DMS53 treated with DMSO at 0.1 percent for 48 hours (cell line): ENCODE data around the gene NACA2.
A peak's percentile ranks its signal among the peaks of the same experiment; 100 is the strongest.
"Not testable (repeated sequence)": the region's sequence is repeated elsewhere in the genome, so short reads cannot be mapped to it uniquely, and the experiment has no call there.

Source experiments
- DNase-seq: peaks from one replicate; lab custom pipeline; 2025; ENCODE audit not compliant: unreplicated experiment; lab: John Stamatoyannopoulos, UW

Gene NACA2

GRCh38 chr17:61579347-61579746, 11.7 kb downstream of the NACA2 start:
- DNase-seq = no peak

GRCh38 chr17:61578645-61579044, 12.4 kb downstream of the NACA2 start:
- DNase-seq = no peak

- DNase-seq = no peak
Measured at GRCh38 chr17:61575983-61576382, 15.0 kb downstream of the NACA2 start.

- no peak for DNase-seq
Measured at GRCh38 chr17:61575352-61575975, 15.6 kb downstream of the NACA2 start.

- DNase-seq = peak; percentile 30
Measured at GRCh38 chr17:61574542-61575351, 16.3 kb downstream of the NACA2 start.

- not testable (repeated sequence) for DNase-seq
Measured at GRCh38 chr17:61572547-61572946, 18.5 kb downstream of the NACA2 start.

- no peak for DNase-seq
Measured at GRCh38 chr17:61571624-61572023, 19.4 kb downstream of the NACA2 start.

- no peak for DNase-seq
Measured at GRCh38 chr17:61570118-61570517, 20.9 kb downstream of the NACA2 start.

- not testable (repeated sequence) for DNase-seq
Measured at GRCh38 chr17:61569525-61569924, 21.5 kb downstream of the NACA2 start.

- DNase-seq = peak; percentile 77
Measured at GRCh38 chr17:61568219-61569072, 22.6 kb downstream of the NACA2 start.

- no peak for DNase-seq
Measured at GRCh38 chr17:61567045-61567802, 23.8 kb downstream of the NACA2 start.

- not testable (repeated sequence) for DNase-seq
Measured at GRCh38 chr17:61566448-61566847, 24.6 kb downstream of the NACA2 start.

- DNase-seq = not testable (repeated sequence)
Measured at GRCh38 chr17:61565850-61566249, 25.2 kb downstream of the NACA2 start.

GRCh38 chr17:61565213-61565612, 25.8 kb downstream of the NACA2 start:
- DNase-seq = no peak

- DNase-seq = no peak
Measured at GRCh38 chr17:61562287-61562686, 28.7 kb downstream of the NACA2 start.

GRCh38 chr17:61561354-61561753, 29.7 kb downstream of the NACA2 start:
- no peak for DNase-seq

- no peak for DNase-seq
Measured at GRCh38 chr17:61560071-61560470, 30.9 kb downstream of the NACA2 start.

GRCh38 chr17:61556224-61557188, 34.5 kb downstream of the NACA2 start:
- DNase-seq = no peak

- DNase-seq = no peak
Measured at GRCh38 chr17:61555127-61555566, 35.9 kb downstream of the NACA2 start.

GRCh38 chr17:61554209-61554608, 36.8 kb downstream of the NACA2 start:
- no peak for DNase-seq
